HepG2 (cell line): ENCODE results near the gene RPL26. TPM values are rescaled to one million over a fixed set of nuclear protein-coding genes. Genes with fewer than 3 reads are reported as not detected.

Source experiments
- BRF2 ChIP-seq: sonication (generic); formaldehyde crosslinking; IDR thresholded peaks from 2 replicates; pipeline ENCODE4 v1.8.1; 2022; ENCODE audit warnings: mild to moderate bottlenecking, missing genetic modification reagents
- CBFB ChIP-seq: sonication (generic); formaldehyde crosslinking; IDR thresholded peaks from 2 replicates; pipeline ENCODE4 v1.4.0; 2020; ENCODE audit warnings: missing genetic modification reagents
- FOSL2 ChIP-seq: sonication (generic); formaldehyde crosslinking; IDR thresholded peaks from 2 replicates; pipeline ENCODE4 v1.4.0; 2020; ENCODE audit warnings: missing genetic modification reagents
- KLF9 ChIP-seq: IDR thresholded peaks from 2 replicates; pipeline ENCODE4 v1.6.1; 2016; ENCODE audit warnings: low read depth
- KMT2B ChIP-seq: IDR thresholded peaks from 2 replicates; pipeline ENCODE4 v1.6.1; 2016; ENCODE audit warnings: missing genetic modification reagents, missing compliant biosample characterization
- PAF1 ChIP-seq: IDR thresholded peaks from 2 replicates; pipeline ENCODE4 v1.6.1; 2016; ENCODE audit warnings: missing genetic modification reagents, missing compliant biosample characterization
- RXRB ChIP-seq: IDR thresholded peaks from 2 replicates; pipeline ENCODE4 v1.6.1; 2016; ENCODE audit warnings: borderline replicate concordance, missing genetic modification reagents, missing compliant biosample characterization
- SATB2 ChIP-seq: sonication (generic); formaldehyde crosslinking; IDR thresholded peaks from 2 replicates; pipeline ENCODE4 v1.5.0; 2020; ENCODE audit warnings: missing genetic modification reagents
- SMAD3 ChIP-seq: sonication (generic); formaldehyde crosslinking; IDR thresholded peaks from 2 replicates; pipeline ENCODE4 v1.4.0; 2020; ENCODE audit warnings: missing genetic modification reagents
- SP1 ChIP-seq, 2 experiments: fragments of 450-650 bp in 1 of 2; sonication (generic) in 1 of 2; formaldehyde crosslinking in 1 of 2; IDR thresholded peaks; 2 replicates each; pipeline versions ENCODE4 v1.4.0 to v1.6.1; 2016 to 2020; ENCODE audit warnings: missing genetic modification reagents in 1 of 2
- SYNCRIP ChIP-seq: fragments of 200-400 bp; formaldehyde crosslinking; IDR thresholded peaks from 2 replicates; pipeline ENCODE4 v1.6.1; 2018; ENCODE audit warnings: mild to moderate bottlenecking, low read depth, low read length; ENCODE audit not compliant: insufficient read depth
- TCF7 ChIP-seq: sonication (generic); IDR thresholded peaks from 2 replicates; pipeline ENCODE4 v1.6.1; 2016; ENCODE audit warnings: antibody characterized with exemption, low read depth
- ZBTB4 ChIP-seq: sonication (generic); formaldehyde crosslinking; IDR thresholded peaks from 2 replicates; pipeline ENCODE4 v1.4.0; 2020; ENCODE audit warnings: missing genetic modification reagents, mild to moderate bottlenecking, borderline replicate concordance
- ZNF17 ChIP-seq: sonication (generic); formaldehyde crosslinking; IDR thresholded peaks from 2 replicates; pipeline ENCODE4 v1.5.0; 2020; ENCODE audit warnings: mild to moderate bottlenecking, missing genetic modification reagents
- ZNF251 ChIP-seq: sonication (generic); formaldehyde crosslinking; IDR thresholded peaks from 2 replicates; pipeline ENCODE4 v1.9.0; 2021; ENCODE audit warnings: mild to moderate bottlenecking, missing genetic modification reagents
- ZNF253 ChIP-seq: sonication (generic); formaldehyde crosslinking; IDR thresholded peaks from 2 replicates; pipeline ENCODE4 v1.8.0; 2022; ENCODE audit warnings: mild to moderate bottlenecking, missing genetic modification reagents, borderline replicate concordance
- ZNF362 ChIP-seq: sonication (generic); formaldehyde crosslinking; IDR thresholded peaks from 2 replicates; pipeline ENCODE4 v1.4.0; 2020; ENCODE audit warnings: missing genetic modification reagents, mild to moderate bottlenecking, borderline replicate concordance
- ZNF576 ChIP-seq: sonication (generic); formaldehyde crosslinking; IDR thresholded peaks from 2 replicates; pipeline ENCODE4 v1.4.0; 2020; ENCODE audit warnings: mild to moderate bottlenecking, missing genetic modification reagents
- ZNF704 ChIP-seq: sonication (generic); formaldehyde crosslinking; IDR thresholded peaks from 2 replicates; pipeline ENCODE4 v1.8.1; 2023; ENCODE audit warnings: mild to moderate bottlenecking, inconsistent platforms, moderate library complexity, missing genetic modification reagents, borderline replicate concordance
- ZNF850 ChIP-seq: sonication (generic); formaldehyde crosslinking; conservative IDR thresholded peaks from 2 replicates; pipeline ENCODE4 v1.9.0; 2021; ENCODE audit warnings: mild to moderate bottlenecking, missing genetic modification reagents
- polyA plus RNA-seq, 8 experiments: library from polyadenylated mRNA; depleted of rRNA in 3 of 8; stranded (reverse) in 7 of 8; unstranded in 1 of 8; fragments of >200 nt; fragmentation: Illumina TruSeq in 4 of 8; extraction: Trizol in 4 of 8; gene quantifications; 2 replicates each; pipeline versions ENCODE4 v1.2.1 to v1.2.3, GENCODE V29; 2011 to 2016; ENCODE audit warnings: low read depth in 4 of 8, missing spikeins in 1 of 8, mixed read lengths in 1 of 8; ENCODE audit not compliant: insufficient read depth in 1 of 8
- total RNA-seq, 5 experiments: library from RNA; depleted of rRNA; stranded (reverse); fragments of >200 nt; fragmentation: Illumina TruSeq; extraction: Trizol; gene quantifications; 2 replicates each; pipeline ENCODE4 v1.2.3, GENCODE V29; 2016; ENCODE audit warnings: low read depth in 1 of 5
- TF ChIP-seq, protein P1 (sequence below): IDR thresholded peaks from 2 replicates; pipeline ENCODE4 v1.6.1; 2016; ENCODE audit warnings: low read depth, control low read depth

Gene RPL26
- total and polyA plus RNA-seq, 2 of the 13 experiments (the other 11 are each of a cell fraction or from before 2014, with no cell fraction given) = 2,817 to 3,529 TPM

DNA sequence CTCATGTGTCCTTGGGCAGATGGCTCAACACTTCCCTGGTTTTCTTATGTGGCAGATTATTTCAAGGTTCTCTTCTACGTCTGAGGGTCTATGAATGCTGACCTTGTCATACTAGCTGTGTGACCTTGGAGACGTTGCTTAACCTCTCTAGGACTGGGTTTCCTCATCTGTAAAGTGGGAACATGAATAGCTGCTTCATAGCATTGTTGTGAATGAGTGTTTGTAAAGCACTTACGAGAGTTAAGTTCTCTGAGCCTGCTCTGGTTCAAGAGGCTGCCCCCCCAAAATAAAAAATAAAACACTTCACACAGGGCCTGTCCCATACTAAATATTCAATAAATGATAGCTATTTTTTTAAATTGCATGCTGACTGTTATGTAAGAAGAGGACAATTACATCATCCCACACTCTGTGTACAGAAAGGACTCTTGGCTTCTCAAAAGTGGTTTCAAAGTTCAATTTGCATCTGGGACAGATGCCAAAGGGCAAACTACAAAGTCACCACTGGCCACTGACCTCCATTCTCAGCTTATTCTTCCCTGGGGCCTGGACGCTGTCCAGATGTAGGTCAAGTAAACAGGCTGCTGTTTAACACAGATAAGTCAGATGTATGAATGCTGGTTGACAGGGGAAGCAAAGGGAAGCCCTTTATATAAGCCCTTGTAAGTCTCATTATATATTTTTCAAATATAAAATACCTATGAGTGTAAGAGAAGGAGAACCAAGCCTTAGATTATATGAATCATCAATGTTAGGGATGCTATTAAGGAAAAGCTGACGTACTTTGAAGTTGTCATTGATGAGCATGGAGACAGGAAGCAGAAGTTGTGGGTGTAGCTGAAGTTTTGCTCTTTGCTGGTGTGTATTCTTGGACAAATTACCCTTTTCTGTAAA, 37.3 kb upstream of the RPL26 start (continued):
- TF ChIP-seq ZNF253 (CRISPR knock-in tag) (no peak), KLF9 (CRISPR knock-in tag) (peak; percentile 59; the same call in 1 of the 2 replicates), PAF1 (no peak), ZBTB4 (CRISPR knock-in tag) (no peak), BRF2 (no peak), SMAD3 (CRISPR knock-in tag) (peak; percentile 94), ZNF704 (CRISPR knock-in tag) (no peak), ZNF362 (CRISPR knock-in tag) (peak; percentile 92), KMT2B (CRISPR knock-in tag) (peak; percentile 73), SATB2 (CRISPR knock-in tag) (0 out of 2 replicates have a peak, but pooled peaks have one; percentile 72), FOSL2 (CRISPR knock-in tag) (peak; percentile 87), ZNF17 (CRISPR knock-in tag) (no peak), RXRB (CRISPR knock-in tag) (peak; percentile 99), TCF7 (peak; percentile 93), ZNF850 (CRISPR knock-in tag) (no peak), ZNF251 (CRISPR knock-in tag) (no peak), SP1 (IDR thresholded peaks at IDR 0.05) (no peak), SP1 (CRISPR knock-in tag; IDR thresholded peaks at IDR 0.05) (peak; percentile 29; the same call in 1 of the 2 replicates), ZNF576 (CRISPR knock-in tag) (no peak), SYNCRIP (no peak), CBFB (CRISPR knock-in tag) (no peak)
- TF ChIP-seq, protein P1, sequence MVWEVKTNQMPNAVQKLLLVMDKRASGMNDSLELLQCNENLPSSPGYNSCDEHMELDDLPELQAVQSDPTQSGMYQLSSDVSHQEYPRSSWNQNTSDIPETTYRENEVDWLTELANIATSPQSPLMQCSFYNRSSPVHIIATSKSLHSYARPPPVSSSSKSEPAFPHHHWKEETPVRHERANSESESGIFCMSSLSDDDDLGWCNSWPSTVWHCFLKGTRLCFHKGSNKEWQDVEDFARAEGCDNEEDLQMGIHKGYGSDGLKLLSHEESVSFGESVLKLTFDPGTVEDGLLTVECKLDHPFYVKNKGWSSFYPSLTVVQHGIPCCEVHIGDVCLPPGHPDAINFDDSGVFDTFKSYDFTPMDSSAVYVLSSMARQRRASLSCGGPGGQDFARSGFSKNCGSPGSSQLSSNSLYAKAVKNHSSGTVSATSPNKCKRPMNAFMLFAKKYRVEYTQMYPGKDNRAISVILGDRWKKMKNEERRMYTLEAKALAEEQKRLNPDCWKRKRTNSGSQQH (CRISPR knock-in tag) = no peak
